ENCODE measurements around the gene LYZL2.
"Not testable (repeated sequence)": the region's sequence is repeated elsewhere in the genome, so short reads cannot be mapped to it uniquely, and the experiment has no call there.

The LYZL2 gene

DNA sequence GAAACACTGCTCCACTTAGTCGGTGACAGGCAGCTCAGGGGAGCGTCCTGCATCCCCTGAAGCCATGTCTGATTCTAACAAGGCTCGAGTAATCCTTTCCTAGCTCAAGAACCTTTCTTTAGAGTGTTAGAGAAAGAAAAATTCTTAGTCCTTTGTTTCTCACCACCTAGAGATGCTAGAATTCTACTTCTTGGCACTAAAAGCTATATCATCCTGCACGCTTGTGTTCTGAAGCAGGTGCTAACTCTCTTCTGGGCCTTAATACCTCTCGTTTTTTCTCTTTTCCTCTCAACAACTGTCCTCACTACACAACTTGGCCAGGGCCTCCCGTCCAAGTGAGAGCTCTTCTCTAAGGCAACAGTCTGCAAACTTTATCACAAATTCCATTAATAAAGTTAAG is at the start of gene LYZL2:
TSS of gene LYZL2 (minus strand) at position 101 of the 400 bp plus-strand sequence. CDS start 2,838 bp downstream, outside the sequence.
- DNase-seq (ENCODE audit: low spot score): no peak

DNA sequence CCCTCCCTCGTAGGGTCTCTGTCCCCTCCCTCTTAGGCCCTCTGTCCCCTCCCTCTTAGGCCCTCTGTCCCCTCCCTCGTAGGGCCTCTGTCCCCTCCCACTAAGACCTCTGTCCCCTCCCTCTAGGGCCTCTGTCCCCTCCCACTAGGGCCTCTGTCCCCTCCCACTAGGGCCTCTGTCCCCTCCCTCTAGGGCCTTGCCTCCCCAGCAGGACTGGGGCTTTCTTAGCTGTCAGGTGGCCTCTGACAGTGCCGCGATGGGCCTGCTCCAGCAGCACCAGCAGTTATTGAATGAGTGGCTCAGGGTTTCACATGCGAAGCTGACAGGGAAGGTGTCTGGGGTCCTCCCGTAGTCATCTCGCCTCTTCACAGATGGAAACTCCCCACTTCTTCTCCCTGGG is 48.1 kb upstream of the LYZL2 start:
- DNase-seq (ENCODE audit: low spot score): not testable (repeated sequence)

- not testable (repeated sequence) for DNase-seq (ENCODE audit: low spot score)
These were observed 47.6 kb upstream of the LYZL2 start for GRCh38 chr10:30677146-30677545.

DNA sequence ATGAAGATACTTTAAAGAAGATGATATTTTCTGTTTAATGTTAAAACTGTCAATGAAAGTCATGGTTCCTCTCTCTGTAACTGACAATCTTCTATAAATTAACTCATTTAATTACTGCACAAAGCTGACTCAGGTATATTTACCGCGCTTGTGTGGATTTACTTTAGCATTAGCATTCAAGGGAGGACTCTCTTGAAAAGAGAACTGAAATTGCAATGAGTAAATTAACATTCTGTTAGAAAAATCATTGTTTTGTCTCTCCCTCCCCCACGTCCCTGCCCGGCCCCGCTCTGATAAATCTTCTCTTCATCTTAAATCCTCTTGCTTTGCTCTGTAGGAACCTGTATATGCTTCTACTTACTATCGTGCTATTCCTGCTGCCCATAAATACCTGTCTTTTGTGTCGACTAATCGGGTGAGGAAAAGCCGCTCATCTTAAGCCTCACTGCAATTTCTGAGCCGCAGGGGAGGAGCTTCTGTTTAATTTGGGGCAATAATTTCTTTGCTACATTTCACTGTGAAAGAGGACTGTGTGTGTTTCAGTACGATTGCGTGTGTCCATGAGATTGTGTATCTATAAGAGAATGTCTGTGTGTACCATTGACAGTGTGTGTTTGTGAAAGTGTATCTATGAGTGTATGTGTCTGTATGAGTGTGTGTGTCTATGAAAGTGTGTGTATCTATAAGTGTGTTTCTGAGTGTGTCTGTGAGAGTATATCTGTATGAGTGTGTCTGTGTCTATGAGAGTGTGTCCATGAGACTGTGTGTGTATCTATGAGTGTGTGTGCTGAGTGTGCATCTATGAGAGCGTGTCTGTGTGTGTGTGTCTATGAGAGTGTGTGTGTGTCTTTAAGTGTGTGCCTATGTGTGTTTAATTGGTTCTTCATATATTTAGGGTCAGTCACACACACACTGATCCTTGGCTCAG is 46.5 kb upstream of the LYZL2 start:
- DNase-seq (ENCODE audit: low spot score): no peak

- no peak for DNase-seq (ENCODE audit: low spot score)
These were observed 45.2 kb upstream of the LYZL2 start for GRCh38 chr10:30674796-30675195.

DNA sequence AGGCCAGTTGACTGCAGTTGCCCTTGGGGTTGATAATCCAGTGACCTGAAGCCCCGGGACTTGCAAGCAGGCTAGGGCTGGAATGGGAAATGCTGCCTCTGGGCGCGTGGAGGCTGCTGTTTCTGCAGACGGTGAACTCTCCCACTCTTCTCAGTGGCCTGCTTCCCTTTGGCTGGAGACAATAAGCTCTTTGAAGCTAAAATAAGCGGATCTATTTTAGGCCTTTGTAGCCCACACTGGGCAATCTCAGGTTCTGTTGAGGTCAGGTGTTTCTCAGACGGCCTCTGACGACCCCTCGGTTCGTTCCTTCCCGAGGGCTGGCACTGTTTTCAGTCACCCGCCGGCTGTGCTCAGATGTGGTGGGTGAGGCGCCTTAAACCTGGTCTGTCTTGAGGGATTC is 43.7 kb upstream of the LYZL2 start:
- DNase-seq (ENCODE audit: low spot score): not testable (repeated sequence)

DNA sequence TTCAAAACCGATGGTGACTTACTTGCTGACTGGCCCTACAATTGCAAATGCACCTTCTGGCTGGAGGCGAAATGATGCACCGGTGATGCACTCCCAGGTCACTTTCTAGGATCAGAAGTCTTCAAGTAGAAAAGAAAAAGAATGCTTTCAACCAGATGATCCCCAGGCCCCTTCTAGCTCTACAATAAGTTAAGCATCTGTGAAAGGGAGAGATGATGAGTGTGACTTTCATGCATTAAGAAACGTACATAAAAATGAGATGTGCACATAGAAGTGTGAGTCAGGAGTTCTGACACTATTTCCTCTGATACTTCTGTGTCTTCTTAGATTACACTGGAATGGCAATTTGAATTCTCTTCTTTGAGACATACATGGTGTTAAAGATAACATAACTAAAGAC is 42.8 kb upstream of the LYZL2 start:
- DNase-seq (ENCODE audit: low spot score): not testable (repeated sequence)

DNA sequence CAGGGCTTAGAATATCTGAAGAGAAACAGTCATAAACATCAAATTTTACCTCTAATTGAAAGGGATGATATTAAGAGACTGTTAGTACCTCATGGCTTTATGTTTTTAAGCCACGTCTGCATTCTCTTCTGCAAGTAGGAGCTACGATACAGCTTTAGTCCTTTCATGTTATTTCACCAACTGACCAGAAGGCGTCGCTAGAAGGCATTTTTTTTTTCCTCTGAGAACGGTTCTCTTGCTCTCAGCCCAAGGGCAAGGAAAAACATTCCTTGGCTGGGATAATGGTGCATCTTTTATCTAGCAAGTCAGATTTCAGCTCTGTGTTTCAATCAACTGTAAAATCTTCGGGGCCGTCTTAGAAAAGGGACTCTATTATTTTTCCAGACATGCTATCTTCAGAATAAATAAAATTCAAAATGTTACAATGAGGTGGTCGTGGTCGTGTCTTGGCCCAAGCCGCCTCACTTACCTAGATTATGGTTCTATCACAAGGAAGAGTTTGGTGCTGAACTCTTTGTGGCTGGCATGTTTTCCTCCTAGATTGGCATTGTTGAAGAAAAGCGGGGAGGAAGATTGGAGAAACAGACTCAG is 41.6 kb upstream of the LYZL2 start:
- DNase-seq (ENCODE audit: low spot score): peak; percentile 83

DNA sequence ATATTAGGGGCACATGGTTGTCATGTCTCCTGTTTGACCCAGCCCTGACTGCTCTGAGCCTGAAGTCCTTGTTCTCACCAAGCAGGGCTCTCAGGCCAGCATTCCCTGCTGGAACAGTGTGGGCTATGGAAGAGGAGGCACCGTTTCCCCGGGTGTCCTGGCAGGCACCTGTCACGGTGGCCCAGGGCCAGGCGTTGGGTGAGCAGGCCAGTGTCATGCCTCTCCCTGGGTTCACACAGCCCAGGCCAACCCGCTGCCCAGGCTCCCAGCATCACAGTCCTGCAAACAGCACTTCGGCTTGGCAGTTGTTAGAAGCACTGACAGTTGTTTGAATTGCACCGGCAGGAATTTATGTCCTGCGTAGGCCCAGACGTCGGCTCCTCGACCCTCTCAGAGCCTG is 38.4 kb upstream of the LYZL2 start:
- not testable (repeated sequence) for DNase-seq (ENCODE audit: low spot score)

GRCh38 chr10:30663403-30663802 is 33.9 kb upstream of the LYZL2 start:
- DNase-seq (ENCODE audit: low spot score): not testable (repeated sequence)

- peak; percentile 17 for DNase-seq (ENCODE audit: low spot score)
These were observed 33.3 kb upstream of the LYZL2 start for GRCh38 chr10:30662814-30663213.

GRCh38 chr10:30660314-30660713 is 30.8 kb upstream of the LYZL2 start:
- DNase-seq (ENCODE audit: low spot score): not testable (repeated sequence)

DNA sequence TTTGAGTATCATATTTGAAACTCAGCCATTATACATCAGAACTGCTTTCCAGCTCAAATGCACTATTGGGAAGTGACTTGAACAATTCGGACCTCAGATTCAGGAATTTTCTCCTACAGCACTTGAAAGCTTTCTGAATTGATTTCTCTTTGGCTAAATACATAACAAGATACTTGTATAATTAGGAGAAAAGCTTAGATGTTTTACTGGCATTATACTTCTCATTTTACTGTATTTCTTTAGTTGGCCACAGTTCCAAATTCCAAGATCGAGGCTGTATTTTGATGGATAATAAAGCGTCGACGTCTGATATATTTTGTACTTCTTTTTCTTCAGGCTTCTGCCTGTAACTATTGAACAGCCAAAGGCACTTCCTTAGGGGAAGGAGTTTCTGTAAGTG is 26.7 kb upstream of the LYZL2 start:
- no peak for DNase-seq (ENCODE audit: low spot score)

GRCh38 chr10:30655001-30655400 is 25.4 kb upstream of the LYZL2 start:
- not testable (repeated sequence) for DNase-seq (ENCODE audit: low spot score)

GRCh38 chr10:30651470-30652397 is 22.2 kb upstream of the LYZL2 start:
- not testable (repeated sequence) for DNase-seq (ENCODE audit: low spot score)

DNA sequence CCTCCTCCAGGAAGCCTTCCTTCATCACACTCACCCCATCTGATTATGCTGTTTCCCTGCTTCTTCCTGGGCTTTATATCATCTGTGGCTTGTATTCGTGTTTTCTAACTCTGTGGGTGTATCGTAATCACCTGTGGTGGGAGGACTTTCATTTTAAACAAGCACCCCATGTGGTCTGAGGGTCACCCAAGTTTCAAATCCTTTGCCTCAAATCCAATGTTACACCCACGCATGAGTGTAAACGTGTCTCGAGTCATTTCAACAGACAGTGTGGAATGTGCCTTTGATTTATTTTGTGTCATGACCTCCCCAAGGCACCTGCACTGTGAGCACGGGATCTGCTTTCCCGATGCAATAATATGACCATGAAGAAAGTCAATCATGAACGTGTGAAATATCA is 17.5 kb upstream of the LYZL2 start:
- no peak for DNase-seq (ENCODE audit: low spot score)

DNA sequence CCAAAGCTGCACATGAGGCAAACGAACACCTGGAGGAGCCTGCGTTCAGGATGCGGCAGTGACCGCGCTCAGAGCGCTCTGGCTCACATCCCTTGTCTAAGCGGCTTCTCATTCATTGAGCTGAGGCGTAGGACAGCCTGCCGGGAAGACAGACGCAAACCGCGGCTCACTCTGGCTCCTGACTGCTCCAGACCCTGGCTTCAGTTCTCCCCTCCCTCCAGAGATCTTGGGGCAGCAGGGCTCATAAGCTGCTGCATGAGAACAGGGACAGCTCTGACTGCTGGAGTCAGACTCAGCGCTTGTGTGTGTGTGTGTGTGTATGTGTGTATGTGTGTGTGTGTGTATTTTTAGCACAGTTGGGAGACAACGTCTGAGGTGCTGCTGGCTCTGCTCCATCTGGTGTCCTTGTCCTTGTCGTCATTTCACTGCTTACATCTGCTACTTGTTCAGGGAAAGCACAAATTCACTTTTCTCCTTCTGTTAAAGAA is 15.8 kb upstream of the LYZL2 start:
- no peak for DNase-seq (ENCODE audit: low spot score)

- not testable (repeated sequence) for DNase-seq (ENCODE audit: low spot score)
These were observed 14.9 kb upstream of the LYZL2 start for GRCh38 chr10:30644408-30644861.

- DNase-seq (ENCODE audit: low spot score): not testable (repeated sequence)
These were observed 14.1 kb upstream of the LYZL2 start for GRCh38 chr10:30643557-30644199.

GRCh38 chr10:30642856-30643255 is 13.3 kb upstream of the LYZL2 start:
- not testable (repeated sequence) for DNase-seq (ENCODE audit: low spot score)
